HG03571 (cell line): Measurements from ENCODE around the gene IL17RE.
"Not testable (repeated sequence)": the region's sequence is repeated elsewhere in the genome, so short reads cannot be mapped to it uniquely, and the experiment has no call there.

Experiments
- ATAC-seq: cut with Tn5 transposase; IDR thresholded peaks from one replicate; pipeline ENCODE4 v1.9.1; 2021; ENCODE audit not compliant: unreplicated experiment

Gene IL17RE

DNA sequence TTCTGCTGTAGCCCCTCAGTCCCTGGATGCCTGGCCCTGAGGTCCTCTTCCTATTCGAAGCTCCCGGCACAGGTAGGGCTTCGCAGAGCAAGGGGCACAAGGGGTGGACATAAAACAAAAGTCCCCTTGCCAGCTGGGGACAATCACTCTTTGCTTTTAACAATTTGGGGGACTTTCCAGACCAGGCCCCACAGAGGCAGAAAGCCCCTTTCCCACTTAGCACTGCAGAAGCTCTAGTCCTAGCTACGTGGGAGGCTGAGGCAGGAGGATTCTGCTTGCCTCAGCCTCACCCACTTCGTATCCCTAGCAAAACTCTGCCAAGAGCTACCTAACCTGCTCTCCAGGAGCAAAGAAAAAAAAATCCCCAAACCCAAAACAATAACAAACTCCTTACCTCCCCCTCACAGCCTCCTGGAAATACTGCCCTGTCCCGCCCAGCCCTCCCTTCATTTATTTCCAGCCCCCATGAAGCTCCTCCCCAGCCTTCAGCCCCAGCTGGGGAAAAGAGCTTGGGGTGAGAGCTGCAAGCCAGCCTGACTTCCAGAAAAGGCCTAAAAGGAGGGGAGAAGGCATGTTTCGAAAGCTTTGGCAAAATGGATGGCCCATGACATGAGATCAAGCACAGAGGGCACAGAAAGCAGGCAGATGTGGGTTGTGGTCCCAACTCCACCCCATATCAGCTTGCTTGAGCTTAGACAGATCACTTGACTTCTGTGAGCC lies 22.7 kb upstream of the IL17RE start, which contains the start of gene CIDEC:
Gene CIDEC (minus strand): TSS at position 424 of the 720 bp plus-strand sequence. CDS start 1,767 bp downstream, outside the sequence.
- no peak for ATAC-seq

GRCh38 chr3:9881441-9881840 lies 21.2 kb upstream of the IL17RE start:
- no peak for ATAC-seq

DNA sequence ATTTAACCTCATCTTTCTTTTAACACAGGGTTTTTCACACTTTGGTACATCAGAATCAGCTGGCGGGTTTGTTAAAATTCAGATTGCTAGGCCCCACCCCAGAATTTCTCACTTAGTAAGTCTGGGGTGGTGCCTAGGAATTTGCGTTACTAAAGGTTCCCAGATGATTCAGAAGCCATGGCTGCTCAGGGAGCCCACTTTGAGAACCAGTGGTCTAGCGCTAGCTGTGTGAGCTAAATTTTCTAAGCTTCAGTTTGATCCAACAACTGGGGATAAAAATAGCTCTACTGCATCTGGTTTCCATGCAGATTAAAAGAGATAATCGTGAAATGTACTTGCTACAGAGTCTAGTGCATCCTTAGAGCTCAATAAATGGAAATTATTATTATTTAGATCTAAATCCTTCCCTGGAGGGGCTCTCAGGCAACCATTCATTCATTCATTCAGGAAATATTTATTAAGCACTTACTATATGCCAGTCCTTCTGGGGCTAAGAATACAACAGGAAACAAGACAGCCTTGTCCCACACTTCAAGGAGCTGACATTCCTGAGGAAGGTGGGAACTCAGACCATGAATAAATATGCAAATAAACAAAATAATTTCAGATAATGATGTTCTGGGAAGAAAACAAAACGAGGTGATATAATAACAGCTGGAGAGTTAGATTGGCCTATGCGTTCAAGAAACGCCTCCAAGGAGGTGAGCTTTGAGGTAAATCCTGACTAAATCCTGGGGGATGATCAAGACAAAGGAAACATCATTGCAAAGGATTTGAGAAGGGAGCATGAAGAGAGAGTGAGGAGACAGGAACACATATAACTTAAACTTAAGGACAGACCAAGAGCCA lies 18.7 kb upstream of the IL17RE start:
- no peak for ATAC-seq

- ATAC-seq = no peak
These were observed 18.0 kb upstream of the IL17RE start for GRCh38 chr3:9884555-9885165.

DNA sequence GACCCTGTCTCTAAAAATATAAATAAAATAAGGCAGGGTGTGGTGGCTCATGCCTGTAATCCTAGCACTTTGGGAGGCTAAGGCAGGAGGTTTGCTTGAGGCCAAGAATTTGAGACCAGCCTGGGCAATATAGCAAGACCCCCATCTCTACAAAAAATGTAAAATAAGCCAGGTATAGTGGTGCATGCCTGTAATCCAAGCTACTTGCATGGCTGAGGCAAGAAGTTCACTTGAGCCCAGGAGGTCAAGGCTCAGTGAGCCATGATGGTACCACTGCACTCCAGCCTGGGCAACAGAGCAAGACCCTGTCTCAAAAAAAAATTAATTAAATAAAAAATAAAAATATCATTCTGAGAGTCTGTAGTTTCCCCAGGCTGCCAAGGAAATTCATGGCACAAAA lies 16.3 kb upstream of the IL17RE start:
- no peak for ATAC-seq

GRCh38 chr3:9887480-9887879 lies 15.2 kb upstream of the IL17RE start:
- no peak for ATAC-seq

DNA sequence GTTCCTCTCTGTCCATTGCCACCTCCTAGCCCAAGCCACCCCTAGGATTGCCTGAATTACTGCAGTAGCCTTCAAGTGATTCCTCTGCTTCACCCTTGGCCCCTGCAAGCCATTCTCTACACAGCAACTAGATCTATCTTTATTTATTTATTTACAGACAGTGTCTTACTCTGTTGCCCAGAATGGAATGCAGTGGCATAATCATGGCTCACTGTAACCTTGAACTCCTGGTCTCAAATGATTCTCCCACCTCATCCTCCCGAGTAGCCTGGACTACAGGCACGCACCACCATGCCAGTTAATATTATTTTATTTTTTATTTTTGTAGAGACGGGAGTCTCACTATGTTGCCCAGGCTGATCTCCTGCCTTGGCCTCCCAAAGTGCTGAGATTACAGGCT lies 14.1 kb upstream of the IL17RE start:
- no peak for ATAC-seq

DNA sequence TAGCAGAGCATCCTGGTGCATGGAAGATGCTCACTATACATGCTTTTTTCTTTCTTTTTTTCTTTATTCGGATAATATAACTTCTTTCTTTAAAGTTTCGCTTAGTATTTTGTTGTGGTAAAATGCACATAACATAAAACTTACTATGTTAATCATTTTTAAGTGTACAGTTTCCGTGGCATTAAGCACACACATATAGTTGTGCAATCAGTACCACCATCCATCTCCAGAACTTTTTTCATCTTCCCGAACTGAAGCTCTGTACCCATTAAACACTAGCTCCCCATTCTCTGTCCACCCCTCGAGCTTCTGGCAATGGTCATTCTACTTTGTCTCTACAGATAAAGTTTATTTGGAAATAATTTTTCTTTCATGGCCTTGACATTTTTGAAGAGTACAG lies 13.2 kb upstream of the IL17RE start:
- ATAC-seq = no peak

DNA sequence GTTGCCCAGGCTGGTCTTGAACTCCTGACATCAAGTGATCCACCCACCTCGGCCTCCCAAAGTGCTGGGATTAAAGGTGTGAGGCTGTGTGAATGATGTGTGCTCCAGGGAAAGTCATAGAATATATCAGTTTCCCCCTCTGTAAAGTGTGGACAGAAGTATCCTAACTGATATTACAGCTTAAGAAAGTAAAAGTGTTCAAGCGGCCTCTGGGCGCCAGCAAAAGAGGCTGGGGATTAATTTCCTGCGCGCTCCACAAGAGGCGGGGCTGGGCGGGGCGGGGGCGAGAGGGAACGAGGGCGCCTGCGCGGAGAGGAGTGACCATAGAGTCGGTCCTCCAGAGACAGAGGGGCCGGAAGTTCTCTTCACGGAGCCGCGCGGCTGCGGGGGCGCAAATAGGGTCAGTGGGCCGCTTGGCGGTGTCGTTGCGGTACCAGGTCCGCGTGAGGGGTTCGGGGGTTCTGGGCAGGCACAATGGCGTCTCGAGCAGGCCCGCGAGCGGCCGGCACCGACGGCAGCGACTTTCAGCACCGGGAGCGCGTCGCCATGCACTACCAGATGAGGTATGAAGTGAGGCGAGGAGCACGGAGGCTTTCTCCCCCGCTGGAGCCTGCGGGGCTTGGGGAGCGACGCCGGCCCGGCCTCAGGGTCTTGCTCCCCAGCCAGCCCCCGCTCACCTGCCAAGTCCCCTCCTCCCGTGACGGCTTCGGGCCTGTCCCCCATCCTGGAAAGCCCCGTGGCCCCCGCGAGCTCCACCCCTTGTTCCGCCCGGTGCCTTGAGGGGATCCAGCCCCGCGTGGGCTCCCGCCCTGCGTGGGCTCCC lies 12.2 kb upstream of the IL17RE start, which contains the start of gene JAGN1:
Gene JAGN1 (plus strand): TSS at position 362 of the 823 bp plus-strand sequence. CDS start 113 bp downstream, at position 475.
- peak; percentile 67 for ATAC-seq

- ATAC-seq = no peak
These were observed 11.5 kb upstream of the IL17RE start for GRCh38 chr3:9891072-9891622.

- ATAC-seq = no peak
These were observed 8.9 kb upstream of the IL17RE start for GRCh38 chr3:9893739-9894138.

DNA sequence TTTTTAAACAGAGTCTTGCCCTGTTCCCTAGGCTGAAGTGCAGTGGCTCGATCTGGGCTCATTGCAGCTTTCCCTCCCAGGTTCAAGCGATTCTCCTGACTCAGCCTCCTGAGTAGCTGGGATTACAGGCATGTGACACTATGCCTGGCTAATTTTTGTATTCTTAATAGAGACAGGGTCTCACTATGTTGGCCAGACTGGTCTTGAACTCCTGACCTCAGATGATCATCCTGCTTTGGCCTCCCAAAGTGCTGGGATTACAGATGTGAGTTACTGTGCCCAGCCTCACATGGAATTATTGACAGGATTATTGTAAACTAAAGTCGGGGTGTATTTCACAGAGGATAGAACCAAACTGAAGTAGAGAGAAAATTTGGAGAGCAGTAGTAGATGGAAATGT lies 6.9 kb upstream of the IL17RE start:
- not testable (repeated sequence) for ATAC-seq

DNA sequence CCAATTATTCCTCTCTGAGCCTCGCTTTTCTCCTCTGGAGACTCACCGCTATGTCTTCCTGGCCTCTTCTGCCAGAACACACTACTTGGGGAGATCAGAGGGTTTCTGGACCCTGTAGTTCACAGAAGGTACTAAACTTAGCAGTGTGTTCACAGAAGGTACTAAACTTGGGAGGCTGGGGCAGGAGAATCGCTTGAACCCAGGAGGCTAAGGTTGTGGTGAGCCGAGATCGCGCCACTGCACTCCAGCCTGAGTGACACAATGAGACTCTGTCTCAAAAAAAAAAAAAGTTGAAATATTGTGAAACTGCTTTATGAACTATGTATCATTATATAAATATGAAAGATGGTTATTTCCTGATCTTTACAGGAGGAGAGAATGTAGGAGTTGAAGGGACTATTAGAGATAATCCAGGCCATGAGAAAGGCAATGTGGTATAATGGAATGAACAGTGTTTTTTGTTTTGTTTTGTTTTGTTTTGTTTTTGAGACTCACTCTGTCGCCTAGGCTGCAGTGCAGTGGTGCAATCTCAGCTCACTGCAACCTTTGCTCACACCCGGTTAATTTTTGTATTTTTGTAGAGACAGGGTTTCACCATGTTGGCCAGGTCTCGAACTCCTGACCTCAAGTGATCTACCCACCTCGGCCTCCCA lies 5.8 kb upstream of the IL17RE start:
- ATAC-seq = not testable (repeated sequence)

GRCh38 chr3:9897408-9898372 lies 5.0 kb upstream of the IL17RE start:
- peak; percentile 65 for ATAC-seq

- no peak for ATAC-seq
These were observed 4.0 kb upstream of the IL17RE start for GRCh38 chr3:9898467-9899241.

GRCh38 chr3:9899289-9899791 lies 3.3 kb upstream of the IL17RE start:
- ATAC-seq = no peak

- not testable (repeated sequence) for ATAC-seq
These were observed 1.7 kb upstream of the IL17RE start for GRCh38 chr3:9900965-9901415.

DNA sequence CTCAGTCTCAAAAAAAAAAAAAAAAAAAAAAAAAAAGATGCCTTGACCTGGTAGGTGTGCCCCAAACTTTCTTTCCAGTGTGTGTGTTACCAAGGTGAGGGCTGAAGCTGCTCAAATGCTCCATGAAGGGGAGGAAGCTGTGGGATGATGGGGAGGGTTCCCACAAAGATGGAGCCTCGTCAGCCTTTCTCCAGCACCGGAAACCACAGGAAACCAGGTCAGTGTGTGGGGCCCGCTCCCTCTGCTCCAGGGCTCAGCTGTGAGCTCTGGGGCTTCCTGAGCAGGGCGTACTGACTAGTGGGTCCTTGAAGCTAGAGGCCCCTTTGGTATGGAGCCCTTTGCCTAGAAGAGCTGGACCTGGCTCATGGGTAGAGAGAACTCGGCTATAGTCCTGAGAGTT lies 681 bp upstream of the IL17RE start:
- ATAC-seq = no peak
